Erythroblast (primary cell): Measurements from ENCODE around the gene DSCAM.
"Not testable (repeated sequence)": the region's sequence is repeated elsewhere in the genome, so short reads cannot be mapped to it uniquely, and the experiment has no call there.

ENCODE experiments used
- GATA1 ChIP-seq: IDR thresholded peaks from 2 replicates; pipeline ENCODE4 v1.6.1; 2011; ENCODE audit warnings: low read depth, mild to moderate bottlenecking, control low read depth, low read length, moderate library complexity
- POLR2A ChIP-seq: IDR thresholded peaks from 2 replicates; pipeline ENCODE4 v1.6.1; 2011; ENCODE audit warnings: mild to moderate bottlenecking, low read length

GRCh38 chr21:40258456-40258855 is 588.5 kb downstream of the DSCAM start:
- TF ChIP-seq POLR2A, GATA1: not testable (repeated sequence)
